HG02642 (cell line): Measurements from ENCODE around the gene TRIM71.

Experiments used
- ATAC-seq: cut with Tn5 transposase; IDR thresholded peaks from one replicate; pipeline ENCODE4 v1.9.1; 2021; ENCODE audit warnings: mild to moderate bottlenecking; ENCODE audit not compliant: unreplicated experiment, poor library complexity

Gene TRIM71

GRCh38 chr3:32862247-32862935, 44.6 kb downstream of the TRIM71 start:
- ATAC-seq, result no peak

- no peak for ATAC-seq
Observed at GRCh38 chr3:32862936-32863487, 45.2 kb downstream of the TRIM71 start.

- no peak for ATAC-seq
Observed at GRCh38 chr3:32865383-32865782, 47.6 kb downstream of the TRIM71 start.

GRCh38 chr3:32866533-32866932, 48.7 kb downstream of the TRIM71 start:
- ATAC-seq, result no peak

GRCh38 chr3:32867954-32868353, 50.2 kb downstream of the TRIM71 start:
- ATAC-seq, result no peak

- ATAC-seq, result no peak
Observed at GRCh38 chr3:32868719-32869512, 51.1 kb downstream of the TRIM71 start.

GRCh38 chr3:32869513-32870047, 51.8 kb downstream of the TRIM71 start:
- no peak for ATAC-seq

GRCh38 chr3:32870373-32871095, 52.7 kb downstream of the TRIM71 start:
- no peak for ATAC-seq

- ATAC-seq, result no peak
Observed at GRCh38 chr3:32871273-32871672, 53.5 kb downstream of the TRIM71 start.

GRCh38 chr3:32872487-32873382, 54.9 kb downstream of the TRIM71 start:
- no peak for ATAC-seq

GRCh38 chr3:32873531-32874130, 55.8 kb downstream of the TRIM71 start:
- ATAC-seq, result no peak

GRCh38 chr3:32876920-32877319, 59.1 kb downstream of the TRIM71 start:
- ATAC-seq, result no peak

GRCh38 chr3:32877598-32877997, 59.8 kb downstream of the TRIM71 start:
- ATAC-seq, result no peak

GRCh38 chr3:32880225-32880624, 62.4 kb downstream of the TRIM71 start:
- ATAC-seq, result no peak

- ATAC-seq, result no peak
Observed at GRCh38 chr3:32881624-32882023, 63.8 kb downstream of the TRIM71 start.

GRCh38 chr3:32882189-32882588, 64.4 kb downstream of the TRIM71 start:
- ATAC-seq, result peak; percentile 24

GRCh38 chr3:32882603-32883025, 64.8 kb downstream of the TRIM71 start:
- peak; percentile 90 for ATAC-seq

- ATAC-seq, result no peak
Observed at GRCh38 chr3:32883817-32884216, 66.0 kb downstream of the TRIM71 start.

GRCh38 chr3:32884591-32884990, 66.8 kb downstream of the TRIM71 start:
- no peak for ATAC-seq
